Activated CD4-positive, alpha-beta T cell treated with anti-CD3 and anti-CD28 coated beads for 1 hour (primary cell): ENCODE data around the gene ADAT3.
A peak's percentile ranks its signal among the peaks of the same experiment; 100 is the strongest.

Experiments
- DNase-seq: peaks from one replicate; pipeline ENCODE4 v3.0.0-alpha.2; 2020

Gene ADAT3

DNA sequence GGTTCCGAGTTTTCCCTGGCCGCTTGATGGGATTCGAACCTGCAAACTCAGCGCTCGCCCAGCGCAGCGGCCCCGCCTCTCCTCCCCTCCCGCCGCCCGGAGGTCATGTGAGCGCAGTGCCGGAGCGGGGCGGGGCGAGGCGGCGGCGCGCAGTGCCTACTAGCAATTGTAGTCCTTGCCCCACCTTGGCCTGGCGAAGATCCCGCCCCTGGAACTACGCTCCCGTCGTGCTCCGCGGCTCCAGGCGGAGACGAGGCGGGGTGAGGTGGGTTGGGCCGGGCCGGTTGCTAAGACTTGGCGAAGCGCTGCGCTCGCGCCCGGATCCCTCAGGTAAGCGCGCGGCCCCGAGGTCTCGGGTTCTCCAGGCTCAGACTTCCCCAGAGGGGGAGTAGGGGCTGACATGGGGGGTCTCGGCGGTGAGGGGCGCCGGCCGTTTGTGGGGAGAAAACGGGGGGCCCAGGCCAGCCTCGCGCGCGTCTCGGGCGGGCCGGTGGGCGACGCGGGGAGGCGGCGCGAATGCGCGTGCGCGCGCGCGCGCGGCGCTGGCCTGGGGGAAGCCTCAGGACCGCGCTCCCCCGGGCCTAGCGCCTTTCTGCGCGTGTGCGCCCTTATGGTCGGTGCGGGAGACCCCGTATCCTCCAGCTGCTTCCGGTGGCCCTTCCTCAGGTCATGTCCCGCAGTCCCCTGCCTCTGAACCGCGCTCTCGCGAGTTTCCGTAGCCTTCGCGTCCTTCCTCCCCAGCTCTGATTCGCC, at the start of gene ADAT3, which contains the start of gene SCAMP4:
ADAT3 (plus strand) TSS at position 290 of the 753 bp plus-strand sequence. CDS start 6,649 bp downstream, outside the sequence.
SCAMP4 (plus strand) TSS at position 290 of the 753 bp plus-strand sequence. CDS start 9,621 bp downstream, outside the sequence.
- peak; percentile 97 for DNase-seq

DNA sequence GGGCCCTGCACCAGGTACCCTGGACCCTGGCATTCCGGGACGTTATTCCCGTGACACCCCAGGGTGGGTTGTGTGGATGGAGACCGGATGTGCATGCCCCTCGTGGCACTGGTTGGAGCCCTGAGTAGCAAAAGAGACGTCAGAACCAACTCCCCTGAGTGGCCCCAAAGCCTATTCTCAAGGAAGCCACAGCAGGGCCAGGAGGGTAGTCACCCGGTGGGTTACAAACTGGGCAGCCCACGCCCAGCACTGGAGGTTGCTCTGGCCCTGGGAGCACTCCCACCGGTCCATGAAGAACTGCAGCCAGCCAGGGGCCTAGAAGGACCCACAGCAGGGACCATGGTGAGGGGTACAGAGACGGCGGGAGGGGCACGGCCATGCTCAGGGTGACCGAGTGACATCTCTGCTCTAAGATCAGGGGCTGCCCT, 49.4 kb upstream of the ADAT3 start:
- no peak for DNase-seq

DNA sequence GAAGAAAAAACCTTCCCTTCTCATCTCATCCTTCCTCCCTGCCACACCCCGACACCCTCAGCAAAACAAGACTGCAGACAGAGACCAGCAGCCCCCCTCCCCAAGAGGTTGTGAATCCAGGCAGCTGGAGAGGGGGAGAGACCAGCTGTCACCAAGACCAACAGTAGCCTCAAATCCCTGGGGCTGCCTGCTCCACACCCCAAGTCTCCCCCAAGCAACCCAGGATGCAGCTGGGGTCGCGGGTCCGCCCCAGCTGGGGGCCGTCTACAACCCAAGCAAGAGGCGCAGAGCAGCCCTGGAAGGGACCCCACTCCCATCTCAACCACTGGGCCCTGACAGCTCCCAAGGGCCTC, 48.9 kb upstream of the ADAT3 start:
- no peak for DNase-seq

GRCh38 chr19:1856698-1857603, 48.2 kb upstream of the ADAT3 start:
- DNase-seq = no peak

GRCh38 chr19:1857648-1858326, 47.4 kb upstream of the ADAT3 start:
- no peak for DNase-seq

- DNase-seq = no peak
Observed at GRCh38 chr19:1858412-1859081, 46.7 kb upstream of the ADAT3 start.

GRCh38 chr19:1859331-1859781, 45.8 kb upstream of the ADAT3 start:
- DNase-seq = no peak

- DNase-seq = peak; percentile 42
Observed at GRCh38 chr19:1860042-1860775, 45.0 kb upstream of the ADAT3 start.

DNA sequence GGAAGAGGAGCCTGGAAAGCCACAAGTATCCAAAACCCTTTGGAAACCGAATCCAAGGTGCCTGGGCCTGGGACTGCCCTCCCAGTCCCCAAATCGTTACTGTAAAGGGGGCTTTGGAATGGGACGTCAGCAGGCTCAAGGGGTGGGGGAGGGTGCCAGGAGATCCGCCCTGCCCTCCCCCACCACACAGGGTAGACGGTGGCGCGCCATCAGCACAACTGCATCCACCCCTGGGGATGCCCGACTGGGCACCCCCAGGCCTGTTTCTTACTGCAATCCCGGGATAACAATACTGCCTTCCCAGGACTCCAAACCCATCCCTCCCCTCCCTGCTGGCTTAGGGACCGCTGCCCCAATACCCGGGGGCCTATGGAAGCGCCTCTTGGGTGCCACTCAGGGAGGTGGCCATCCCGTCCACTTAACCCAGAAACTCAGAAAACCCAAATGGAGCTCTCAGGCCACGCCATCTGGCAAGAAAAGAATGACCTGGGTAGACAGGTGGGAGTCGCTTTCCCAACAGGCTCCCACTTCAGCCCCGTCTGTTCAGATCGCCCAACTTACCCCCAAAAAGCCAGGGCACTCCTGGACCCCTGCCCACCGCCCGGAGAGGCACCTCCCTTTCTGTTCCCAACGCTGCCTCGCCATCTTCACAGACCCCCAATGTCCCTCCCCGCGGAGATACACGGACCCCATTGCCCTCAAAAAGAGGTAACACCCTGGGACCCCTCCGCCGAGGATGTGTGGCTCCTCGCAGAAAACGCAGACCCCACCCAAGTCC, 44.2 kb upstream of the ADAT3 start:
- no peak for DNase-seq

DNA sequence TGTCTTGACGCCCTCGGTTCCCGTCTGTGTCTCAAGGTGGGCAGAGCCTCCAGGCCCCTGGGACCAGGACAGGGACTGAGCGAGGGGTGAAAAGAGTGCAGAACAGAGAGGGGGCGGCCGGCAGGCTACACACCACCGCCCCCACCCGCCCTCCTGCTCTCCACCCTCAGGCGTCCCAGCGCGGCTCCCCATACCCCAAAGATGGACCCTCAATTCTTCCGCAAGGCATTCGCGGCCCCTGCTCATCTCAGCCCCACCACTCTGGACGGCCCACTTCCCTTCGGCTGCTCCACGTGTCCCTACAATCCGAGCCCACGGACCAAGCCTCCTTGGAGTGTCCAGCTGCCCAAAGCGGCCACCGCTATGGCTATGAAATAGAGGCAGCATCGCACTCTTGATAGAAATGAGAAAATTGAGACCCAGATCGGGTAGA, 43.6 kb upstream of the ADAT3 start:
- no peak for DNase-seq

GRCh38 chr19:1862068-1862423, 43.2 kb upstream of the ADAT3 start:
- no peak for DNase-seq

- DNase-seq = no peak
Observed at GRCh38 chr19:1862424-1863327, 42.5 kb upstream of the ADAT3 start.

DNA sequence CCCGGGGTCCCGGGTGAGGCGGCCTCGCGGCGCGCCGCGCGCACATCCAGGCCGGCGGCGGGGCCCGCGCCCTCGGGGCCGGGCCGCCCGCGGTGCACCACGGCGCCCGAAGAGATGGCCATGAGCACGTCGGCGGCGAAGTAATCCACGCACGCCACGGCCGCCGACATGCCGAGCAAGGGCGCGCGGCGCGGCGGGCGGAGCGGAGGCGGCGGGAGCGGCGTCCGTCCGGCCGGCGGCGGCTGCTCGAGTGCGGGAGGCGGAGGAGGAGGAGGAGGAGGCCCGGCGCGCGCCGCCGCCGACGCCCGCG, 41.9 kb upstream of the ADAT3 start, which contains the start of gene KLF16:
KLF16 (minus strand) TSS at position 252 of the 310 bp plus-strand sequence; CDS start at position 170, 82 bp downstream.
- no peak for DNase-seq

GRCh38 chr19:1863638-1864479, 41.3 kb upstream of the ADAT3 start:
- DNase-seq = peak; percentile 90

DNA sequence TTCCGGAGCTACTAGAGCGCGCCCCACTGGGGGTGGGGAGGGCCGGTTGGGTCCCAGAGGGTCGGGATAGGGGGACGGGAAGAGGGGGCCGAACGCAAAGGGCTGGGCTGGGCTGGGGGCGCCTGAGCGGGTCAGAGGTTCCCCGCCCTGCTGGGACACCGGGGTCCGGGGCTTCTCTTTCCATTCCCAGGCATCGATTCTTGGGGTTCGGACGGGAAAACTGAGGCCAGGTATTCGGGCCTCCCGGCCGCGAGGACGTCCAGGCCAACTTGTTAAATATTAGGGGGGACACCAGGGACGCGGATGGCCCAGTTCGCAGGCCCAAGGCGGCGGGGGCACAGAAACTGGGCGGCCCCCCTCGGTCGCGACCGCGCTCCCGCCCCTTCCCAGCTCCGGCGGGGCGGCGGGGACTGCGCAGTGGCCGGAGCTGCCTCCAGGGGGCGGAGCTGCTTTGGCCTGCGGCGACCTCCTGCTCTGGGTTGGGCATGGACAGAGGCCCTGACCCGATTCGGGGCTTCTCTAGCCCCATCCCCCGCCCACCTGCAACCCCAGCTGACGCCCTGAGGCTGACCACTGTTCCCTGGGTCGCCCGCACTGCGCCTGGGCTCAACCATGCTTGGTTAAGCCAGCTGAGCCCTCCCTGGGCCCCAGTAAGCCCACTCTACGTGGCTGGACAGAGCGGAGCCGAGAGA, 40.6 kb upstream of the ADAT3 start:
- no peak for DNase-seq

- DNase-seq = no peak
Observed at GRCh38 chr19:1865172-1866010, 39.8 kb upstream of the ADAT3 start.

DNA sequence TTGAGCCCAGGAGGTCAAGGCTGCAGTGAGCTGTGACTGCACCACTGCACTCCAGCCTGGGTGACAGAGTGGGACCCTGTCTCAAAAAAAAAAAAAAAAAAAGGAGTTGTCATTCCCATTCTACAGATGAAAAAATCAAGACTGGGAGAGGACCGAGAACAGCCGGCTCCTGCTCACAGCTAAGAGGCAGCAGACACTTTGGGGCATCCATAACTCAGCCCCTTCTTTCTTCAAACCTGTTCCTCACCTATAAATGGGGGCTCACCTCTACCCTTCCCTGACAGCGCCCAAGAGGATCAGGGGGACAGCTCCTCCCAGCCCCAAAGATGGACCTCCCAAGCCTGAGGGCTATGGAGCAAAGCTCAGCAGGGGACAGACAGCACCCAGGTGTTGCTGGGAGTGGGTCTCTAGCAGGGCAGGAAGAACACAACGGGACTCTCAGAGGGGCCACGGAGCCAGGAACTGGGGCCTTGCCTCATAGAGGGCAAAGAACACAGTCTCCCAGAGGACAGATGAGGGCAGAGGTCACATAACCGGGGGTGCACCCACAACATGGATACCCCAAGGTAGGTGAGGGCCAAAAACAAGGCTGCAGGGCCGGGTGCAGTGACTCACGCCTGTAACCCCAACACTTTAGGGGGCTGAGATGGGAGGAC, 38.4 kb upstream of the ADAT3 start:
- no peak for DNase-seq
